GM18499 (cell line): ENCODE measurements around the gene FNDC5.

Experiments
- ATAC-seq: cut with Tn5 transposase; IDR thresholded peaks from one replicate; pipeline ENCODE4 v1.9.1; 2021; ENCODE audit warnings: moderate number of reproducible peaks; ENCODE audit not compliant: insufficient read depth, unreplicated experiment

Gene FNDC5

DNA sequence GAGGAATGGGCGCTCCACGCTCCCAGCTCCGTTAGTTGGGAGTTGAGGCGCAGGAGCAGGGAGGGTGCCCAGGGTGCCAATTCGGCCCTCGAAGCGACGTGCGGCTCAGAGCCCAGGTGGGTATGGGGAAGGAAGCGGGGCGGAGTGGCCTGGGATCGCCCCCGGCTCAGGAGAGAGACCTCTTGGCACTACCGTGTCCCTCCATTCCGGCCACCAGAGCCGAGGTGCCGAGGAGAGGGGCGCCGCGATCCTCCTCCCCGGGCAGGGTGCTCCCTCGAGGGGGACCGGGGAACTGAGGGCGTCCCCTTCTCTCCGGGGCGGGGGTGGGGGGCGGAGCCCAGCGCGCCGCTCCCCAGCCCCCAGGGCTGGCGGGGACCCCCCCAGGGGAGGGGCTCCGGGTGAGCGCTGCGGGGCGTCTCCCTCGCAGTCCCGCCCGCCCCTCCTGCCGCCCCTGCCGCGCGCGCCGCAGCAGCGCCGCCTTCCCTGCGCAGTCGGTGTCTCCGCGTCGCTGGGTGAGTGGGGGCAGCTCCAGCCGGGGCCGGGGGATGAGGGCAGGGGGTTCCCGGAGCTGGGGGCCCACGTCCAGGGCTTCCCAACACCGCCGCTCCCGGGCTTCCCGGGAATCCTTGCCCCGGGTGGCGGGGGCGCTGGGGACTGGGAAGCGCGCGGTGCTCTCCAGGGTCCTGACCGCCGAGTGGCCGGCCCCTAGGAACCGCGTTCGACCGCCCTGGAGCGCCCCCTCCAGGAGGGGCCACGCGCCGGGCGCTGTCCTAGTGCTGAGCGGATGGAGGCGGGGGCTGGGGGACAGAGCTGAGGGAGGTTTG, 15.5 kb upstream of the FNDC5 start, which contains the start of gene HPCA:
HPCA (plus strand) TSS at position 488 of the 824 bp plus-strand sequence. CDS start 2,408 bp downstream, outside the sequence.
- ATAC-seq, result no peak

DNA sequence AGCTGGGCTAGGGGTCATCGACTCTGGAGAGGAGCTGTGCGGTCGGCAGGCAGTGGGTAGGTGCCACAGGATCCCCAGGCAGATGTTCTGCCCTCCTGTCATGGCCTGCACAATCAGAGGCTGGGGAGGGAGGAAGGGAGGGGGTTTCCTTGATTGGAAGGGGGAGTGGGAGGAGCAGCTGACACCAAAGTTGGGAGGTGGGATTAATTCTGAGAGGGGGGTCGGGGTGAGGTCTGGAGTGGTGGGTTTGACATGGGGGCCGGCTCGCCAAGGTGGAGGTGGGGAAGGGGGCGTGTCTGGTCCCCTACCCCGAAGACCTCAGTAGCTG, 14.9 kb upstream of the FNDC5 start:
- no peak for ATAC-seq

- ATAC-seq, result no peak
These were observed 14.0 kb upstream of the FNDC5 start for GRCh38 chr1:32884726-32885125.

DNA sequence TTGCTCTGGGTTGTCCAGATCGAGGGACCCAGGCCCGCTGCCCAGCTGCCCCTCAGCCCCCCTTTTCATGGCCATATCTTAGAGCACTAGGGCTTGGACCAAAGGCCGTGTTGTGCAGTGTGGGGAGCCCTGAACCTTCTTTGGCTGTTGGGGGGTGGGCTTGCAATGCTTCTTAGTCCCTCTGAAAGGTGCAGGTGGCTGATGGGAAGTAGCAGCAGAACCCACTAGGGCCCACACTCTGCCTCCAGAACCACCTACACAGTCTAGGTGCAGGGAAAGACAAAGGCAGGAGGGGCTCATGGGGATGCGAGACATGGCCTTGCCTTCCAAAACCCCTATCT, 13.3 kb upstream of the FNDC5 start:
- no peak for ATAC-seq

- ATAC-seq, result no peak
These were observed 12.8 kb upstream of the FNDC5 start for GRCh38 chr1:32883338-32884031.

GRCh38 chr1:32881871-32882850, 11.4 kb upstream of the FNDC5 start:
- ATAC-seq, result no peak

DNA sequence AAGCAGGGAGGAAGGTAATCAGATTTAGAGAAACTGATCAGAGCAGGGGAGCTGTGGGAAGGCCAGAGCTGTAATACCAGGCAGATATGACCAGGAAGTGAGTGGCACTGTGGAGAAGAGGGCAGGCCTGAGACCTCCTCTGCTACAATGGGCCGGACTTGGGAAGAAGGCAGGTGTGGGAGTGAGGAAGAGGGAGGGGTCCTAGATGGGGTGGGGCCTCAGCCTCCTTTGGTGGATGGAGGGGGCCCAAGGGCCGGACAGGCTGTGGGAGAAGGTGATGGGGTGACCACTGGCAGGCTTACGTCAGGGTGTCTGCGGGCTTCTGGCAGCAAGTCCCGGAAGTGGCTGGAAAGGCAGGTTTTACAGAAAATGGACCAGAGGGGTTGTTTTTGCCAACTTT, 10.6 kb upstream of the FNDC5 start:
- no peak for ATAC-seq

- no peak for ATAC-seq
These were observed 7.9 kb upstream of the FNDC5 start for GRCh38 chr1:32878637-32879041.

- ATAC-seq, result no peak
These were observed 7.5 kb upstream of the FNDC5 start for GRCh38 chr1:32878183-32878582.

DNA sequence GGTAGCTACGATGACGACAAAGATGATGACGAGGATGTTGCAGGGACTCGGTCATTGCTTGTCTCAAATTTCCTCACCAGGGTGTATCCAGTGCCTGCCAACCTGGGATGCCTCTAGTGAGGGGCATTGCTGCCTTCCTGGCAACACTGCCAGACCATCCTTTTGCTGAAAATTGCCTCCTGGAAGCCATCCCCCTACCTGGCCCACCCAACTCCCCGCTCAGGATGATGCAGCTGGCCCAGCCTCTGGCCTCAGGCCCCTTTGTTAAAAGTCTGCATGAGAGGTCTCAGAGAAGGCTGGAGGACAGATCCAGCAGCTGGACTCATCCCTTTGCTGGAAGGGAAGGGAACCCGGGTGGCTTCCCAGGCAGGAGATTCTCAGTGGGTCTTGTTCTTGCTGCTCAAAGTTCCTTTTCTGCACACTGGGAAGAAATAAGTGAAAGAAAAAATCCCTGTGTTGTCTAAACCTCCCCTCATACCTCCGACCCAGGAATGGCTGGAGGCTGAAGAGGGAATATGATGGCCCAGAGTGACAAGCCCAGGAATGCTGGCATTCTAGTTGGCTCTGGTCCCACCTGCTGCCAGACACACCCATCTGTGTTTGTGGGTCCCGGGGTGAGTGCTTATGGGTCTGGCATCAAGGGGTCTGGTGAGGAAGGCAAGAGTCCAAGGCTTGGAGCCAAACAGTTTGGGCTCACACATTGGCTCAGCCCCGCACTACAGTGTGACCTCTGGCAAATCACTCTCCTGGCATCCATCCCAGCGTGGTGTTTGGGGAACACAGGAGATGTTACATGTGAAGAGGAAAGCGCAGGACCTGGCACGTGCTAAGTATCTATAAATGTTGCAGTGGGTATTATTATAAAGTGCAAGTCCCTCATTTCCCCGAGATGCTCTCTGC, 6.7 kb upstream of the FNDC5 start:
- no peak for ATAC-seq

DNA sequence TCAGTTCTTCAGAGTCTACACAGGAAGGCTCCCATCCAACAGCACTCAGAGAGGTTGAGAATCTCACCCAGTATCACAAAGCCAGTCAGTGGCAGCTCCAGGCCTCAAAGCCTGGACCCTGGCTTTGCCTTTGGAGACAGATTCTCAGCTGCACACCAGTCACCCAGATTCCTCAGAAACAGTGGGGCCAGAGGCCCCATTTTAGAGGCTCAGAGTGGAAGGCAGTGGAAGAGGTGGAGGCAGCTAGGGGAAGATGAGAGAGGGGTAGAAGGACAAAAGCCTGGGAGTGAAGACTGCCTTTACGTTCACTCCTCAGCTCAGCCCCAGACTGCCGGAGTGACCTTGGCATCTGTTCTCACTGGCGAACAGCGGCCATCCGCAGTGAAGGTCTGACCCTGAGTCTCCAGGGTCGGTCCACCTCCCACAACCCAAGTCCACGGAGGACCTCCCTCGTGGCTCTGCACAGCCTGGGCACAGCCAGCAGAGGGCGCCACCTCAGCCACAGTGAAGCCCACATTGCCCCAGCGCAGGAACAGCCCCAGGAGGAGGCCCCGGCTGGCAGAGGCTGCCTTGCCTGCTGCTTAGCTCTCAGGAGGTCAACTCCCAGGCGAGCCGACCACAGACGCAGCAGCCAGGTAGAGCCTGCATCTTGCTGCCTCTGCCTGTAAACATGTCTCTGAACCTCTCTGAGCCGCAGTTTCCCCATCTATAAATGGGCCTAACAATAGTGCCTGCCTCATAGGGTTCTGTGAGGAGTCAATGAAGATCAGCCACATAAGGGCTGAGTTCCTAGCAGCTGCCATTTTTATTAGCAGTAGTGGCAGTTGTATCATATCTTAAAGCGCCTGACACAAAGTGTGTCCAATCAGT, 5.9 kb upstream of the FNDC5 start:
- ATAC-seq, result no peak

GRCh38 chr1:32874860-32875752, 4.4 kb upstream of the FNDC5 start:
- ATAC-seq, result no peak

DNA sequence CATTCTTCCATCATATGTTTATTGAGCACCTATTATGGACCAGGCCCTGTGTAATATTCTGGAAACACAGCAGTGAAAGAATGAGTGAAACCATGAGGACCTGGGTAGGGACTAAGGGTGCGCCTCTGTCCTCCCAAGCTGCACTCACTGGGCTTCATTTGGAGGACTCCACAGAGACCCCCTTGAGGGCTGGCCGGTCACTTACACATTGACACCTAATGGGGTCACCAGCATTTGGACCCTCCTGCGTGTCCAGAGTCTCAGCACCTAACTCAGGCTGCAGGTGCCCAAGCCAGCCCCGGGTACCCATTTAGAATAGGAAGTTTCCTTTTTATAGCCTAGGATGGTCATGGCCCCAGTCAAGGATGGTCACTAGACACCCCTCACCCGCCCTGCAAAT, 2.8 kb upstream of the FNDC5 start:
- no peak for ATAC-seq

DNA sequence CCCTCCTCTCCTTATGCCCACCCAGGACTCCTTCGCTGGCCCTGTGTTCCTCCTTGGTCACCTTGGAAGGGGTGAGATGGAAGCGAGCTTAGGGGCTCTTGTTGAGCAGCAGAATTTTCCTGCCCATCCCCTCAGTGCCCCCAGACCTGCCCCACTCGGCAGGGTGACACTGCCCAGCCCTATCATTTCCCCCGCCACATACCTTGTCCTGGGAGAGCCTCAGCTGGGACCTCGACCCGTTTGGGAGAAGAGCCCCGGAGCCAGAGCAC, 1.4 kb upstream of the FNDC5 start:
- no peak for ATAC-seq

- no peak for ATAC-seq
These were observed 866 bp upstream of the FNDC5 start for GRCh38 chr1:32871364-32872191.

DNA sequence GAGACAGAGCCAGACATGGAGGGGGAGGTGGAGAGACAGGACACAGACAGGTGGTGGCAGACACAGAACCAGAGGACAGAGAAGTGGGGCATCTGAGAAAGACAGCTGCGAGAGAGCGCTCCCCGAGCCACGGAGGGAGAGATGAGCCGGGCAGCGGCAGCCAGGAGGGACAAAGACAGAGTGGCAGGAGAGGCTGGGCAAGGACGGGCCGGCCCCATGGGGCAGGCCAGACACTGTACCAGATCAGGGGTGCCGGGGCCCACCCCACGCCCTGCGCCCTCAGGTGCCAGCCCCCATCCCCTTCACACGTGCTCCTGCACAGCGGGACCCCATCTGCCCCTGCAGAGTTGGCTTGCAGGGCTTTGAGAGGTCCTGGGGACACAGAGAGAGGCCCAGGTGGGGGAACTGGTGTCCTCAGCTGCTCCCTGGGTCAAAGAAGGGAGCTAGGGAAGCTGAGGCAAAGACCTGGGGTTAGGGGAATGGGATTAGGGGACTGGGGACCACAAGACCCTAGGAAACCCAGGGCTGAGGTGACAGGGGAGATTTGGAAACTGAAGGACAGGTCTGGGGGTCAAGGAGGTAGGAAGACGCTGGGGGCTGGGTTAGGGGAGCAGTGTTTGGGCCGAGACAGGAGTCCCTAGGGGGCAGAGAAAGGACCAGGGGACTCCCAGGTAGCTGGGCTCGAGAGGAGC, 643 bp downstream of the FNDC5 start:
- no peak for ATAC-seq
